Measurements from ENCODE around the gene TMEM108. TPM values are rescaled to one million over a fixed set of nuclear protein-coding genes. Genes with fewer than 3 reads are reported as not detected.

TMEM108 gene
- total and polyA plus RNA-seq, 4 donors, result 0.33 to 3.6 (median 1.3) TPM; not detected in 1

DNA sequence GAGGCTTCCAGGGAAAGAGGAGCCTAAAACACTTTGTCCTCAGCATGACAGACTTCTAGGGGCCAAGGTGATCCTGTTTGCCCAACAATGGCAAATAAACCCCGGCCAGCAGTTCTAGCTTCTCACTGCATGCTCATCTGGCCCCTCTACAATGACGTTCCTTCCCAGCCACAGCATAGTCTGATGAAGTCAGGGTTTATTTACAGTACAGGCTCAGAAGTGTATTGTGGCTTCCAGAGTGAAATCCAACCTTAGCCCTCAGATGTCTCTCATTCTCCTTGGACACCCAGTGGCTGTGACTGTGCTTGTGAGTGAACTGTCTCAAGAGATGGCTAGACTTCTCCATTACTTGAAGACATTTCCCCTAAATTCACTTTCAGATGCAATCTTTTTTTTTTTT, 402.5 kb downstream of the TMEM108 start:
- ATAC-seq (ENCODE audit: low FRiP score) (no peak), DNase-seq (no peak)
- no peak overlapping the region for H3K4me3 ChIP-seq (ENCODE audit: low read length in 2 of 2)
- H3K27ac ChIP-seq (ENCODE audit: low read depth in 1 of 2, low read length in 2 of 2), result no peak overlapping the region
- 65 to 66% methylated on average over 2 of the region's 2 CpGs for WGBS, 2 donors
- intact Hi-C loops (cut with DNase I), result no loop called here
- no peaks in the 10 kb centered on the region for H3K4me1 ChIP-seq (ENCODE audit: control insufficient read depth in 1 of 2, insufficient read depth in 2 of 2, low read length in 2 of 2)
- H3K9me3 ChIP-seq (ENCODE audit: control insufficient read depth, low read length), result no peaks in the 10 kb centered on the region
- H3K36me3 ChIP-seq (ENCODE audit: control insufficient read depth in 1 of 2, insufficient read depth in 2 of 2, low read length in 1 of 2), result no peaks in the 10 kb centered on the region
- no peaks in the 10 kb centered on the region for H3K27me3 ChIP-seq (ENCODE audit: control insufficient read depth in 1 of 2, insufficient read depth in 2 of 2, low read length in 1 of 2)

DNA sequence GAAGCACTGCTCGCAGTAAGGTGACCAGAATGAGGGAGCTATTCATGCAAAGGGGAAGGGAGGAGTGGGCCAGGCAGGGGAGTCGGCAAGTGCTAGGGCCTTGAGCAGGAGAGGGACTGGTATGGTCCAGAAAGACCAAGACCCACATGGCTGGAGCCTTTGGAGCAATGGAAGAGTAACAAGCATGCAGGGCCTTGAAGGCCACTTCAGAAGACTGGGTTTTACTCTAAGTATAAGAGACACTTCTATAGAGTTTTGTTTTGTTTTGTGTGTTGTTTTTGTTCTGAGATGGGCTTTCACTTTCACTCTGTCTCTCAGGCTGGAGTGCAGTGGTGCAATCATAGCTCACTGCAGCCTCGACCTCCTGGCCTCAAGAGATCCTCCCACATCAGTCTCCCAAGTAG, 403.7 kb downstream of the TMEM108 start:
- ATAC-seq (ENCODE audit: low FRiP score), result no peak
- H3K9me3 ChIP-seq (ENCODE audit: control insufficient read depth, low read length), result no peaks in the 10 kb centered on the region
- no peaks in the 10 kb centered on the region for H3K27me3 ChIP-seq (ENCODE audit: control insufficient read depth in 1 of 2, insufficient read depth in 2 of 2, low read length in 1 of 2)
- H3K4me3 ChIP-seq (ENCODE audit: low read length in 2 of 2), result no peak overlapping the region
- no peaks in the 10 kb centered on the region for H3K36me3 ChIP-seq (ENCODE audit: control insufficient read depth in 1 of 2, insufficient read depth in 2 of 2, low read length in 1 of 2)
- no peak for DNase-seq
- H3K27ac ChIP-seq (ENCODE audit: low read depth in 1 of 2, low read length in 2 of 2), result no peak overlapping the region
- no peaks in the 10 kb centered on the region for H3K4me1 ChIP-seq (ENCODE audit: control insufficient read depth in 1 of 2, insufficient read depth in 2 of 2, low read length in 2 of 2)
- WGBS, 2 donors, result 88 to 90% methylated on average over 3 of the region's 3 CpGs
- intact Hi-C loops (cut with DNase I), result no loop called here

DNA sequence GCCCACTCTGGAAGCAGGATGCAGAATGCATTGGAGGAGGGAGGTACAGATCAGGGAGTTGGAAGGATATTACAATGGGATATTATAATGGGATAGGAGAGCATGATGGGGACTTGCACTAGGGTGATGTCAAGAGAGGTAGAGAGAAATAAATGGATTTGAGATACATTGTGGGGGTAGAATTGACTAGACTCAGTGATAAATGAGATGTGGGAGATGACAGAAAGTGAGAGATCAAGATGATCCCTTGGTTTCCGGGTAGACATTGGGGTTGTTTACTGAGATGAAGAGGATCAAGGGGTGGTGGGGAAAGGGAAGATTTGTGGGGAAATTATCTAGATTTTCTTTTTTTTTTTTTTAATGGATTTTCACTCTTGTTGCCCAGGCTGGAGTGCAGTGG, 404.3 kb downstream of the TMEM108 start:
- intact Hi-C loops (cut with DNase I), result no loop called here
- ATAC-seq (ENCODE audit: low FRiP score), result no peak
- Histone ChIP-seq H3K4me3 (ENCODE audit: low read length in 2 of 2) (no peak overlapping the region), H3K9me3 (ENCODE audit: control insufficient read depth, low read length) (no peaks in the 10 kb centered on the region), H3K36me3 (ENCODE audit: control insufficient read depth in 1 of 2, insufficient read depth in 2 of 2, low read length in 1 of 2) (no peaks in the 10 kb centered on the region), H3K4me1 (ENCODE audit: control insufficient read depth in 1 of 2, insufficient read depth in 2 of 2, low read length in 2 of 2) (no peaks in the 10 kb centered on the region), H3K27me3 (ENCODE audit: control insufficient read depth in 1 of 2, insufficient read depth in 2 of 2, low read length in 1 of 2) (no peaks in the 10 kb centered on the region), H3K27ac (ENCODE audit: low read depth in 1 of 2, low read length in 2 of 2) (no peak overlapping the region)
- WGBS, 2 donors, result 95 to 99% methylated on average over 1 of the region's 1 CpG
- no peak for DNase-seq

DNA sequence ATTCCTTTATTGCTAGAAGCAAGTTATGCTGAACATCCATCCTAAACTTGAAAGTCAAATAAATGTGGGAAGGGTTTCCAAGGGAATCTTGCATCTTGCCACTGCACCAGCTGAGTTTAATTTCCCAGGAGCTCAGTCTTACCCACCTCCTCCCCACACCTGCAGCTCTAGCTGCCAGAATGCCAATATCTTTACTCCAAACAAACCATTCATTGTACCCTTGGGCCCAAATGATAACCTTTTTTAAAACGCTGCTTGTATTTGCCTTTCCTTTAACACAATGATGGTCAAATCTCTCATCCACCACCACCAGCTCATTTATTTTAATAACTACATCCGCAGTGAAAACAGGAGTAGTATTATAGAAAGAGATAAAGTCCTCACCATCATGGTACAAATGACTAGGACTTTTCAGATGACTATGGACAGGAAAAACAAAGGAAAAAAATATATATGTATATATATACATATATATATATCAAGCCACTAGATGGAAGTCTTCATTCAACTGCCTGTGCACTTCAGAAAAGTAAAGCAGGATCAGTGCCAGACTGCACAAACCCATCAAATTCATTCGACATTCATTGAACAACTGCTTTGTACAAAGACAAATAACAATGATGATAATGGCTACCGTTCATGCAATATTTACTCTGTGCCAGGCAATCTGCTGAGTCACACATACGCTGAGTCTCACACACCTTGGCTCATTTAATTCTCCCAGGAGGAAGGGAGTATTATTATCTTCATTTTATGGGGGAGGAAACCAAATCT, 405.6 kb downstream of the TMEM108 start:
- DNase-seq (no peak), ATAC-seq (ENCODE audit: low FRiP score) (no peak)
- H3K4me3 ChIP-seq (ENCODE audit: low read length in 2 of 2), result no peak overlapping the region
- 40 to 42% methylated on average over 5 of the region's 5 CpGs for WGBS, 2 donors
- no peaks in the 10 kb centered on the region for H3K9me3 ChIP-seq (ENCODE audit: control insufficient read depth, low read length)
- intact Hi-C loops (cut with DNase I), result no loop called here
- H3K36me3 ChIP-seq (ENCODE audit: control insufficient read depth in 1 of 2, insufficient read depth in 2 of 2, low read length in 1 of 2), result no peaks in the 10 kb centered on the region
- no peak overlapping the region for H3K27ac ChIP-seq (ENCODE audit: low read depth in 1 of 2, low read length in 2 of 2)
- H3K4me1 ChIP-seq (ENCODE audit: control insufficient read depth in 1 of 2, insufficient read depth in 2 of 2, low read length in 2 of 2), result no peaks in the 10 kb centered on the region
- H3K27me3 ChIP-seq (ENCODE audit: control insufficient read depth in 1 of 2, insufficient read depth in 2 of 2, low read length in 1 of 2), result no peaks in the 10 kb centered on the region

DNA sequence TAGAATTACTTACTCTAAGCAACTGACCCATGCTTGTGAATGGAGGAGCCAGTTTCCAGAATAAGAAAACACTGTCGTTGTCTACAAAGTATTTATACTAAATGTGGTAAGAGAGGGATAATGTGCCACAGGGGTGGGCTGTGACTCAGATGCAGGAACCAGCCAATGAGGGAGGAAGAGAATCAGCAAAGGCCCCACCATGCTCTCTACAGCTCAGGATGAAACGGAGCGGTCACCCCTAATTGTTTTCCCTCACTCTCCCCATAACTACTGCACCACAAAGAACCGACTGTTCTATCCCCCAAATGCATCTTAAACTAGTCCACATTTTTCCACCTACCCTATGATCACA, 406.2 kb downstream of the TMEM108 start:
- ATAC-seq (ENCODE audit: low FRiP score) (no peak), DNase-seq (no peak)
- Histone ChIP-seq H3K9me3 (ENCODE audit: control insufficient read depth, low read length) (no peaks in the 10 kb centered on the region), H3K27ac (ENCODE audit: low read depth in 1 of 2, low read length in 2 of 2) (no peak overlapping the region), H3K27me3 (ENCODE audit: control insufficient read depth in 1 of 2, insufficient read depth in 2 of 2, low read length in 1 of 2) (no peaks in the 10 kb centered on the region), H3K4me3 (ENCODE audit: low read length in 2 of 2) (no peak overlapping the region), H3K36me3 (ENCODE audit: control insufficient read depth in 1 of 2, insufficient read depth in 2 of 2, low read length in 1 of 2) (no peaks in the 10 kb centered on the region), H3K4me1 (ENCODE audit: control insufficient read depth in 1 of 2, insufficient read depth in 2 of 2, low read length in 2 of 2) (no peaks in the 10 kb centered on the region)
- intact Hi-C loops (cut with DNase I), result no loop called here
- 74 to 78% methylated on average over 4 of the region's 4 CpGs for WGBS, 2 donors

DNA sequence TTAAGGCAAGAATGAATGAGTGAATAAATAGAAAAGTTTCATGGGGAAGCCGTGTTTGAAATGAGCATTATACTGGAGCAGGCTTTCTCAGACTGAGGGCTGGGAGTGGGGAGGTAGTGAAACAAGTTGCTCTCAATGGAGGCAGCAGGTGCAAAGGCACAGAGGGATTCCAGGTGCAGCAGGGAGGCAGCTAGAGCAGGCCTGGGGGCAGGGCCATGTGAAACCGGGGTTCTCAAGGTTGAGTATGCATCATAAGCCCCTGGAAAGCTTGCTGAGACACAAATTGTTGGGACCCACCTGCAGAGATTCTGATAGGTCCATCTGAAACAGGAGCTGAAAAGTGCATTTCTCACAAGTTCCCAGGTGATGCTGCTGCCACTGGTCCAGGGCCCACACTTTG, 406.9 kb downstream of the TMEM108 start:
- intact Hi-C loops (cut with DNase I), result no loop called here
- no peak for DNase-seq

More for the DNA sequence above, 406.9 kb downstream of the TMEM108 start:
- no peak for ATAC-seq (ENCODE audit: low FRiP score)
- WGBS, 2 donors, result 94 to 96% methylated on average over 2 of the region's 2 CpGs
- Histone ChIP-seq H3K36me3 (ENCODE audit: control insufficient read depth in 1 of 2, insufficient read depth in 2 of 2, low read length in 1 of 2) (no peaks in the 10 kb centered on the region), H3K27ac (ENCODE audit: low read depth in 1 of 2, low read length in 2 of 2) (no peak overlapping the region), H3K27me3 (ENCODE audit: control insufficient read depth in 1 of 2, insufficient read depth in 2 of 2, low read length in 1 of 2) (no peaks in the 10 kb centered on the region), H3K4me1 (ENCODE audit: control insufficient read depth in 1 of 2, insufficient read depth in 2 of 2, low read length in 2 of 2) (no peaks in the 10 kb centered on the region), H3K4me3 (ENCODE audit: low read length in 2 of 2) (no peak overlapping the region), H3K9me3 (ENCODE audit: control insufficient read depth, low read length) (no peaks in the 10 kb centered on the region)

Measured in aorta (tissue), 5 donors.